HG03469 (cell line): Measurements from ENCODE around the gene ZNF335.
A peak's percentile ranks its signal among the peaks of the same experiment; 100 is the strongest.

Experiments used
- ATAC-seq: cut with Tn5 transposase; IDR thresholded peaks from one replicate; pipeline ENCODE4 v1.9.1; 2021; ENCODE audit warnings: mild to moderate bottlenecking, moderate library complexity, moderate number of reproducible peaks; ENCODE audit not compliant: unreplicated experiment

The ZNF335 gene

GRCh38 chr20:45974896-45975565, 3.0 kb upstream of the ZNF335 start:
- no peak for ATAC-seq

- no peak for ATAC-seq
These were observed 639 bp upstream of the ZNF335 start for GRCh38 chr20:45972500-45973183.

GRCh38 chr20:45971425-45971674, 653 bp downstream of the ZNF335 start:
- ATAC-seq: peak; percentile 13

GRCh38 chr20:45970646-45971424, 1.2 kb downstream of the ZNF335 start:
- ATAC-seq: no peak

GRCh38 chr20:45969712-45970634, 2.0 kb downstream of the ZNF335 start:
- ATAC-seq: no peak

GRCh38 chr20:45968801-45969711, 2.9 kb downstream of the ZNF335 start:
- ATAC-seq: no peak

GRCh38 chr20:45968081-45968671, 3.8 kb downstream of the ZNF335 start:
- no peak for ATAC-seq

GRCh38 chr20:45967551-45968080, 4.4 kb downstream of the ZNF335 start:
- no peak for ATAC-seq

GRCh38 chr20:45965169-45966002, 6.6 kb downstream of the ZNF335 start:
- no peak for ATAC-seq

GRCh38 chr20:45964006-45964400, 8.0 kb downstream of the ZNF335 start:
- no peak for ATAC-seq

GRCh38 chr20:45963059-45964005, 8.7 kb downstream of the ZNF335 start:
- no peak for ATAC-seq

- no peak for ATAC-seq
These were observed 9.8 kb downstream of the ZNF335 start for GRCh38 chr20:45962031-45962755.

GRCh38 chr20:45959956-45960630, 11.9 kb downstream of the ZNF335 start:
- no peak for ATAC-seq

GRCh38 chr20:45959126-45959525, 12.9 kb downstream of the ZNF335 start:
- no peak for ATAC-seq

GRCh38 chr20:45958593-45958992, 13.4 kb downstream of the ZNF335 start:
- ATAC-seq: no peak
